ENCODE measurements around the gene HS3ST2.

DNA sequence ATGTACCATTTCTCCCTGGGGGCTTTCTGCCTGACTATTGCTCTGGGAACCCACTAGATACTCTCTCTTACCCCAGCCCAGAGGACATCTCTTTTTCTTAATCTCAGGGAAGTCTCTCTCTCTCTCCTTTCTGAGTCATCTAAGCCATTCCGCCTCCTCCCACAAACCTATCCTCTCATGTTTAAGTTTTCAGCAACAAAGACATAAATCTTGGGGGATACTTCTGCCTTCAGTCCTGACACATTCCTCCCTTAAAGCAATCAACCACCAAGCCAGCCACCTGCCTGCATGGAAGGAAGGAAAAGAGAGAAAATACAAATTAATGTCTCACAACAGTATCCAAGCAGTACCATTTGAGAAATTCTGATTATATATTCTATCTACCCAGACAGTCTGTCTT, 128.8 kb downstream of the HS3ST2 start:
- TF ChIP-seq POLR2A (IDR thresholded peaks at IDR 0.05) (no peak), EP300 (IDR thresholded peaks at IDR 0.05) (no peak)
- TF ChIP-seq, protein P1, sequence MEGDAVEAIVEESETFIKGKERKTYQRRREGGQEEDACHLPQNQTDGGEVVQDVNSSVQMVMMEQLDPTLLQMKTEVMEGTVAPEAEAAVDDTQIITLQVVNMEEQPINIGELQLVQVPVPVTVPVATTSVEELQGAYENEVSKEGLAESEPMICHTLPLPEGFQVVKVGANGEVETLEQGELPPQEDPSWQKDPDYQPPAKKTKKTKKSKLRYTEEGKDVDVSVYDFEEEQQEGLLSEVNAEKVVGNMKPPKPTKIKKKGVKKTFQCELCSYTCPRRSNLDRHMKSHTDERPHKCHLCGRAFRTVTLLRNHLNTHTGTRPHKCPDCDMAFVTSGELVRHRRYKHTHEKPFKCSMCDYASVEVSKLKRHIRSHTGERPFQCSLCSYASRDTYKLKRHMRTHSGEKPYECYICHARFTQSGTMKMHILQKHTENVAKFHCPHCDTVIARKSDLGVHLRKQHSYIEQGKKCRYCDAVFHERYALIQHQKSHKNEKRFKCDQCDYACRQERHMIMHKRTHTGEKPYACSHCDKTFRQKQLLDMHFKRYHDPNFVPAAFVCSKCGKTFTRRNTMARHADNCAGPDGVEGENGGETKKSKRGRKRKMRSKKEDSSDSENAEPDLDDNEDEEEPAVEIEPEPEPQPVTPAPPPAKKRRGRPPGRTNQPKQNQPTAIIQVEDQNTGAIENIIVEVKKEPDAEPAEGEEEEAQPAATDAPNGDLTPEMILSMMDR (IDR thresholded peaks at IDR 0.05), result no peak

Measured in stomach (tissue), 4 donors.